Measurements from ENCODE around the gene MRPL52.
"Not testable (repeated sequence)": the region's sequence is repeated elsewhere in the genome, so short reads cannot be mapped to it uniquely, and the experiment has no call there.

The MRPL52 gene

DNA sequence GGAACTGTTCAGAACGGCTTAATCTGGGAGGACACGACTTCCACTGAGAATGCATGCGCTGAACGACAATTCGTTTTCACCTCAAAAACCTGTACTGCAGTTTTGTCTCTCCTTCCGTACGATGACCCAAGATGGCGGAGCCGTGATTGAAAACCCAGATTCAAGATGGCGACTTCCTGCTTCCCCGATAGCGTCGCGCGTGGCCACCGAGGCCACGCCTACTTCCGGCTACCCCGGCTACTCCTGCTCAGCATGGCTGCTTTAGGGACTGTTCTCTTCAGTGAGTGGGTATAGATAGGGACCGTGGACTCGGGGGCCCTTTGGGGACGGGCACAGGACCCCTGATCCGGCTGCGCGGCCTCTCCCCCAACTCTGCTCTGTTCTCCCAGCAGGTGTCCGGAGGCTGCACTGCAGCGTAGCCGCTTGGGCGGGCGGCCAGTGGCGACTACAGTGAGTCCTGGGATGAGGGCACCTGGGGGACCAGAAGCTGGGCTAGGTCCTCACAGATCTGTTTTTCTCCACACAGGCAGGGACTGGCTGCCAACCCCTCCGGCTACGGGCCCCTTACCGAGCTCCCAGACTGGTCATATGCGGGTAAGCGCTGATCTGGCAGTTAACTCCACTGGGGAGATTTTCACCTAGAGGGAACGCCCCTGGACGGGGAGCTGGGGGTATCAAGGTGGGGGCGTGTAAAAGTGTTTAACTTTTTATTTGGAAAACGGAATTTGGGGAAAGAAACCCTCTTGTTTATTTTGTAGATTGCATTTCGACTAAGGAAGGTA, at the start of gene MRPL52:
TSS of gene MRPL52 (plus strand) at position 227 of the 782 bp plus-strand sequence. CDS start at position 253, 26 bp downstream.
- DNase-seq, result peak; percentile 91 to 92

DNA sequence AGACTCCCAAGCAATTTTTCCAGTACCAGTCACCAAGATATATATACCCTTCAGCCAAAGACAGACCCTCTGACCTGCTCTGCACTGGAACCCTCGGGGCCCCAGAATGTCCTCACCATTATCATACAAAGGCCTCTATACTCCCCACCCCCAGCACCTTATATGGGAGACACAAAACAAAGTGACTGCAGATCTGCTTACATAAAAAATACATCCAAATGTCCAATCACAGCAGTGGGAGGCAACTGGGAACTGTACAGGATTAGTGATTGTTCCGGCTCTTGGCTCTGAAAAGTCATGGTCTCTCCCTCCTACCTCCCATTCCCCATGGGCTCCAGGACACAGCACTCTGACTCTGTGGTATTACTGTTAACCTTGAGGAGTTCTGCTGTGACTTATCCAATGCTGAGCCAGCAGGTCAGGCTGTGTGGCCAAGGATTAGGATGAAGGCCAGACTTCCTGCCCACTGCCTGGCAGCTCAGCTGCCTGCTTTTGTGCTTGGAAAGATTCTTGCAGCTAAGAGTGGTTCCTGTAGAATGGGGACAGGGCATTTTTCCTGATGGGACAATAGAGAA, 49.5 kb upstream of the MRPL52 start:
- no peak for DNase-seq

DNA sequence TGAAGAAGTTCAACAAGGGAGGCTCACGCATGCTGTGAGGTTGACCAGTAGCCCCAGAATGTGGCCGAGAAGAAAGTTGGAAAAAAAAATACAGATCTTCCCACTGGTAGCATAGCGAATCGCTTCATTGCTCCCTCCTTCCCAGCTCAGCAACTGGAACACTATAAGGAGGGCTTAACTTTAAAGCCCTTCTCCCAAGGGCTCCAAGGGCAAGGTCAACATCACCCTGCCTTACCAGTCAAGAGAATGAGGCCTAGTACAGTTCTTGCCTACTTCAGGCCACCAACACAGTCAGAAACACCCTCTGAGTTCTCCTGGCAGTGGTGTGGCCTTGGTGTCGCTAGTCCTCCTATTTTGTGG, 48.8 kb upstream of the MRPL52 start:
- DNase-seq, result no peak

DNA sequence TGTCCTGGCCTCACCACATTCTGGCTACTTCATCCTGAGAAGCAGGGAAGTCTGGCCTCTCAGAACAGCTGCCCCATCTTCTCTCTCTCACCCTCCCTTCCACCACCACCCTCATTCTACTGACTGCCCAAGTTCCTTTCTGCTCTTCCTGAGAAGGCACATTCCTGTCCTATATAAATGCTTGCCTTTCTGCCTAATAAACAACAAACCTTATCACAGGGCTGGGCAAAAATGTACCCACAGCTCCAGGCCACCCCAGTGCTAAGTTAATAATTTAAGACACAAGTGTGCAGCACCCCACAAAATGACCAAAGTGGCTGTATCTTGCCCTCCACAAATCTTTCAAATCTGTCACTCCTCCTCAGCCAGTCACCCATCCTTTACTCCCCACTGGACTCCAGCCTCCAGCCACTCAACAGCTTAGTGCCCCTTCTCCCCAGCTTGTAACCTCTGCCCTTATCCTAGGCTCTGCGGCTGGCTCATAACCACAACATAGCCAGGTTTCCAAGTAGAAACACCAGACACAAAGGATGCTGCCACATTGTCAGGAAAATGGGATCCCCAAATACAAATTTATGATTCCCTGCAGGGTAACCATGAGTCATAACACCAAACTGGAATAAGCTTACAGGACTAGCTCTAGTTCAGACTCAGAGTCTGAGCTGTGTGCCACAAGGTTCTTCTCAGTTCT, 48.2 kb upstream of the MRPL52 start:
- no peak for DNase-seq

DNA sequence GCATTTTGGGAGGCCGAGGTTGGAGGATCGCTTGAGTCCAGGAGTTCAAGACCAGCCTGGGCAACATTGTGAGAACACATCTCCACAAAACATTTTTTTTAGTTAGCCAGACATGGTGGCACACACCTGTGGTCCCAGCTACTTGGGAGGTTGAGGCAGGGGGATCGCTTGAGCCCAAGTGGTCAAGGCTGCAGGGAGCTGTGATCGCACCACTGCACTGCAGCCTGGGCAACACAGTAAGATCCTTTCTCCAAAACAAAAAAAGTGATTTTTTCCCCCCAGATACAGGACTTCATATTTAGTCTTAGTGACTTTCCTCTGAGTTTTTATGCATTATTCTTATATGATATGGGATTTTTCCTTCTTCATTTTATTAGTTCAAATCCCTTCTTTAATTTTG, 43.0 kb upstream of the MRPL52 start:
- DNase-seq, result no peak

DNA sequence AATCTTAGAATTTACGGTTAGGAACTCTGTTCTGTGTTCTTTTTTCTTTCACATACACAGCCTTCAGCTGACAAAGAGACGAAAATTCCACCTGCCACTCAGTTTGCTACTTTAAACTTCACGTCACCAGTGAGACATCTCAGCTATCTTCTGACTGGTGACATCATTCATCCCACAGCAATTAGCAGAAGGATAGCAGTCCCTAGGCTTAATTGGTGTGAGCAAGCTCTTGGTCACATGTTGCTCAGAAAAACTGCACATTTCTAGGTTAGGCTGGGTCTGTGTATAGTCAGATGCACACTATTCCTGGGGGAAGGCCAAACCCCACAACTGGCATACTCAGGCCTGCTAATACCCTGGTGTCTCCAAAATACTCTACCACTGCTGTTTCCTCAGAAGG, 38.4 kb upstream of the MRPL52 start:
- peak in 1 of 2 donors; percentile 12 for DNase-seq

DNA sequence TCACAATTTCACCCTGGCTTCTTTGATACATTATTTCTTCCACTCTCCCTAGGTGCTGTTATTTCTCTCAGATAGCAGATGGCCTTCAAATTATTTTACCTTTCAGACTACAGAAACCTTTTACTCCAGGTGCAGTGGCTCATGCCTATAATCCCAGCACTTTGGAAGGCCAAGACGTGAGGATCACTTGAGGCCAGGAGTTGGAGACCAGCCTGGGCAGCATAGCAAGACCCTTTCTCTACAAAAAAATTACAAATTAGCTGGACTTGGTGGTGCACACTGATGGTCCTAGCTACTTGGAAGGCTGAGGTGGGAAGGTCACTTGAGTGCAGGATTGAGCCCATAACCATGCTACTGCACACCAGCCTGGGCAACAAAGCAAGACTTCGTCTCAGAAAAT, 37.5 kb upstream of the MRPL52 start:
- DNase-seq, result no peak

DNA sequence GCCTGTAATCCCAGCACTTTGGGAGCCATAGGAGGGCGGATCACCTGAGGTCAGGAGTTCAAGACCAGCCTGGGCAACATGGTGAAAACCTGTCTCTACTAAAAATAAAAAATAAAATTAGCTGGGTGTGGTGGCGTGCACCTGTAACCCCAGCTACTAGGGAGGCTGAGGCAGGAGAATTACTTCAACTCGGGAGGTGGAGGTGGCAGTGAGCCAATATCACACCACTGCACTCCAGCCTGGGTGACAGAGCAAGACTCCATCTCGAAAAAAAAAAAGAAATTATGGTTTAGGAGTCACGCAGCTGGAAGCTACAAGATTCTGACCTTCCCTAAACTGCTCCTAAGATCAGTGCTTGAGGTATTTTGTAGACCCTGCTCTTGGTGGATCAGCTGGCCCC, 36.1 kb upstream of the MRPL52 start:
- DNase-seq, result not testable (repeated sequence)

DNA sequence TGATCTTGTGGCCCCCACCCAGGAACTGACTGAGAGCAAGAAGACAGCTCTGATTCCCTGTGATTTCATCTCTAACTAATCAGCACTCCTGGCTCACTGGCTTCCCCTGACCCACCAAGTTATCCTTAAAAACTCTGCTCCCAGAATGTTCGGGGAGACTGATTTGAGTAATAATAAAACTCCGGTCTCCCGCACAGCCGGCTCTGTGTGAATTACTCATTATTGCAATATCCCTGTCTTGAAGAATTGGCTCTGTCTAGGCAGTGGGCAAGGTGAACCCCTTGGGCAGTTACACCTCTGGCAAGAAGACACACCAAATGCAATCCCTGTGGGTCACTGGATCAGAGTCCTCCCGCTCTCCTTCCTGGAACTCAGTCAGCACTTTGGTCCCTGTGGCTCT, 35.7 kb upstream of the MRPL52 start:
- DNase-seq, result no peak

DNA sequence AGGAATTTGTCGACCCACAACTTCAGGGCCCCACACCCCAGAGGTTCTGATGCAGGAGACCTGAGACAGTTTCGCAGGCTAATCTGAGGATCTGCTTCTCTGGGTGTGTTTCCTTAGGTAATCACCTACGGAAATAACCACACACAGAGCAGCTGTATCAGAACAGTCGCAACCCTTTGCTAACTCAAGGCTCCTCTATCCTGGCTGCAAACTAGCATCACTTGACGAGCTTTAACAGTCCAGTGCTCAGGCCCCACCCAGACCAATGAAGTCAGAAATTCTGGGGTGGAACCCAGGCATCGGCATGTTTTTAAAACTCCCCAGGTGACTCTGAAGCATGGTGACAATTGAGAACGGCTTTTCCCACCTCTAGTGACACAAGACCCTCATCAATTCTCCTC, 35.1 kb upstream of the MRPL52 start:
- DNase-seq, result peak in 1 of 2 donors; percentile 42

DNA sequence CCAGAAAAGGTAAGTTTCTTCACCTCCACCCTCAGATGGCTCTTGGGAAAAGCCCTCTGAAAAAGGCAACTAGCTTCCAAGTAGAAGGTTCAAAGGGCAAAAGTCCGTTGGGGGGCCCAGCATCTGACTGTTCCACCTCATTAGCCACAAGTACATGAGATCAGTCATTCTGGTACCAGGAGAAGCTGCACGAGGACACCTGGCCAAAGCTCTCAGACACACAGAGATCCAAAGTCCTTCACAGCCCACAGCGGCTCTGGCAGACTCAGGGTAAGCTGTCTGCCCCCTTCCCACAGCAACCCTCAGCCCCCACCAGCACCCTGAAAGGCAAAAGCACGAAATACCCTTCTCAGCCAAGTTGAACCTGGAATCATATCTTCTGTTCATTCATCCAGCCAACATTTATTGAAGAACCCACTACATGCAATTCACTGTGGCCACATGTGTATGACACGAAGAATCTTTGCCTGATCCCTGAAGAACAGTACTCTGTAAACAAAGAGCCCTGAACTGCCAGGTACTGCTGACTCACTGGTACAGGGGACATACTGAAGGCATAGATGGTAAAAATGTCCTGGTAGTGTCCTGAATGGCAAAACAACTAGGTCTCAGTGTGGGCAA, 33.5 kb upstream of the MRPL52 start:
- DNase-seq, result no peak

DNA sequence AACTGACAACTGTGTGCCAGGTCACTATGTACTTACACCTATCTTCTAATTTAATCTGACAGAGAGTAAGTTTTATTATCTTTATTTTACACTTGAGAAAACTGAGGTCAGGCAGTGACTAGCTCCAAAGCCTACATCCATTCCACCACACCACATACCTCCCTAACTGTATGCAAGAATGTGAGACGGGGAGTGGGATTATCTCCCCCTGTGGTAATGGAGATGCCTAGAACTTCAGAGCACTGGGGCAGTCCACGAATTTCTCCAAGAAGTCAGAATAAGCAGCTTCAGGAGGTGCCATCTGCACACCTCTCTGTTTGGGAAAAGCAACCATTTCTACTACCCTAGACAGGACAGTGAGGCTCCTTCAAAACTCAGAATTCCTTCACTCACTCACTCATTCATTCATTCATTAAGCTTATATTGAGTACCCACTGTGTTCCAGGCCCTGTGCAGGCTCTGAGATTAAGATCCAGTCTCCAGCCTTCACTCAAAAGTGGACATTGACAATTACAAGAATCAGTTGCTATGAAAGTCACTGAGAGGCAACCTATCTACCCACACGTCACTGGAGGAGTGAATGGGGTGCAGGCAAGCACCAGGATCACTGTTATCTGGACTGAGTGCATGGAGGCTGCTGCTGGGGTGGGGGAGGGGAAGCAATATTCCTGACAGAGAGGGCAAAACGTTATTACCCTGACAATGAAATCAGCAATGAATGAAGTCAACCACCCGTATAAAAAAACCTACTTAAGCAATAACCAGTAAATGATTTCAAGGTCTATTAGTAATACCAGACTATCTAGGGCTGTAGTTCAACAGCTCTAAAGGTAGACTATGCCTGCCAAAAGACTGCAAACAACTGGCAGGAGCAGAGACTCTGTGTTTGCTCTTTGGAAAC, 32.4 kb upstream of the MRPL52 start:
- DNase-seq, result no peak

DNA sequence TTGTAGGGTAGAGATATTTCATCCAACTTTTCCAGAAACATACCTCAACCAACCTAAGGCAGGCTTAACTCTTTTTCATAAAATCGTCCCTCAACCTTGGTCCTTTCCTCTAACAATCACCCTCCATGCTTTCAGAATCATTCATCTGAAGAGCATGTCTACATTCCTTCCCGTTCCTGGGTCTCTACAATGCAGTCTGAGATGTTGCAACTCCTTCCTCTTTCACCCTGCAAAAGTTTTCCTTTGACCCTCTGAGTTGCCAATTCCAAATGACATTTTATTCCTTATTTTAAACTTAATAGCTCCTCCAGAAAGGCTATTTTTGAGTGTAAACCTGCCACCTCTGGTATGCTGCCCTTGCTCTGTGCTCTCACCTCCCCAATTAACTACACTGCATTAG, 31.2 kb upstream of the MRPL52 start:
- DNase-seq, result no peak

DNA sequence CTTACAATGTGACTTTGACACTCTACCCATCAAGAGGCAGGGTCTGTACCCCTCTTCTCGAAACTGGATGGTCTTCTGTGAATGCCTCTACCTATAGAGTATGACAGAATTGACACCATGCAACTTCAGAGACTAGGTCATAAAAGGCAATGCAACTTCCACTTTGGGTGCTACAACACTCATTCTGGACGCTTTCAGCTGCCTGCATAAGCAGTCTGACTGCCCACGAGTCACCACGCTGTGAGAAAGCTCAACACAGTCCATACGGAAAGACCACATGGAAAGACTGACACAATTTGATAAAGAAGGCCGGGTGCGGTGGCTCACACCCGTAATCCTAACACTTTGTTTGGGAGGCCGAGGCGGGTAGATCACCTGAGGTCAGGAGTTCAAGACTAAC, 29.3 kb upstream of the MRPL52 start:
- DNase-seq, result no peak

DNA sequence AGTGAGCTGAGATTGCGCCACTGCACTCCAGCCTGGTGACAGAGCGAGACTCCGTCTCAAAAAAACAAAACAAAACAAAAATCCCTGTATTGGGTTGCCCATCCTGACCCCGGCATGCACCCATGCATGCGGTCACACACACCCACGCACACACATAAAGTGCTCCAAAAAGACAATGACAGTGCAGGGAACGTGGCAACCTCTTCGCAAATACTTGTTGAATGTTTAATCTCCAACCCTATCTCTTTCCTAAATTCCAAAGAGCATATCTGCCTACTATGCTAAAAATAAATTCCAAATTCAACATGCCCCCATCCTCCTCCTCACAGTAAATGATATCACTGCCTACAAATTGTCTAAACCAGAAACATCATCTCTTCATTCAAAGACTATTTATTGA, 28.0 kb upstream of the MRPL52 start:
- DNase-seq, result no peak

DNA sequence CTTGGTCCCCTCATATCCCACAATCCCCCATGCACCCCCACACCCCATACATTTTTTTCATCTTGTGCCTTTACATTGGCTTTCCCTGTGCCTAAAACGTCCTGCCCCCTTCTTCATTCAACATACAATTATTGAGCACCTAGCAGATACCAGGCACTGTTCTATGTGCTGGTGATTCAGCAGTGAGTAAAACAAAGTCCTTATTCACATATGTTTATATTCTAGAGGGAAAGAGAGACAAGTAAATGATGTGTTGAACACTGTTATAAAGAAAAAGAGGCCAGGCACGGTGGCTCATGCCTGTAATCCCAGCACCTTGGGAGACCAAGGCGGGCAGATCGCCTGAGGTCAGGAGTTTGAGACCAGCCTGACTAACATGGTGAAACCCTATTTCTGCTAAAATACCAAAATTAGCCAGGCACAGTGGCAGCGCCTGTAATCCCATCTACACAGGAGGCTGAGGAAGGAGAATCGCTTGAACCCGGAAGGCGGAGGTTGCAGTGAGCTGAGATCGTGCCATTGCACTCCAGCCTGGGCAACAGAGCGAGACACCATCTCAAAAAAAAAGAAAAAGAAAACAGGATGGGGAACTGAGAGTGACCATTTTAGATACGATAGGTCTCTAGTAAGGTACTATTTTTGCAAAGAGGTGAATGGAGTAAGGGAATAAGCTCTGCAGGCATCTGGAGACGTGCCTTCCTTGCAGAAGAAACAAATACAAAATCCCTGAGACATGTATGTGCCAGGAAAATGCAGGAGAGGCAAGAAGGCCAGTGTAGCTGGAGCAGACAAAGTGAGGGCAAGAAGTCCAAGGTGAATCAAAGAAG, 26.6 kb upstream of the MRPL52 start:
- DNase-seq, result no peak

DNA sequence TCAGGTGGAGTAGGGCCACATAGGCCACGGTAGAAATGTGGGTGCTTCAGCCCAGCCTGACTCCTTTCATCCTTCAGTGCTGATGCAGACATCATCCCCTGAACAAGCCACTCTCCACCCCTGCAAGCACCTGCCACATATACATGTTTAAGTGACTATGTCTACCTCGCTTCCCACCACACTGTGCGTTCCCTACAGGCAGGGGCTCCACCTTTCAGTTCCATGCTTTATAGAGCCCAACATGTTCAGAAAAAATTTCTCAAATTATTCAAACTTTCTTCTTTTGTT, 26.1 kb upstream of the MRPL52 start:
- DNase-seq, result no peak

DNA sequence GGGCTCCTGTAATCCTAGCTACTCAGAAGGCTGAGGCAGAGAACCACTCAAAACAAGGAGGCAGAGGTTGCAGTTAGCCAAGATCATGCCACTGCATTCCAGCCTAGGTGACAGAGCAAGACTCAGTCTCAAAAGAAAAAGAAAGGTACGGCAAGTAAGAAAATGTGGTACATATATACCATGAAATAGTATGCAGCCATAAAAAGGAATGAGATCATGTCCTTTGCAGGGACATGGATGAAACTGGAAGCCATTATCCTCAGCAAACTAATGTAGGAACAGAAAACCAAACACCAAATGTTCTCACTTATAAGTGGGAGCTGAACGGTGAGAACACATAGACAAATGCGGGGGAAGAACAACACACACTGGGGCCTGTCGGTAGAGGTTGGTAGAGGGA, 24.5 kb upstream of the MRPL52 start:
- not testable (repeated sequence) for DNase-seq

DNA sequence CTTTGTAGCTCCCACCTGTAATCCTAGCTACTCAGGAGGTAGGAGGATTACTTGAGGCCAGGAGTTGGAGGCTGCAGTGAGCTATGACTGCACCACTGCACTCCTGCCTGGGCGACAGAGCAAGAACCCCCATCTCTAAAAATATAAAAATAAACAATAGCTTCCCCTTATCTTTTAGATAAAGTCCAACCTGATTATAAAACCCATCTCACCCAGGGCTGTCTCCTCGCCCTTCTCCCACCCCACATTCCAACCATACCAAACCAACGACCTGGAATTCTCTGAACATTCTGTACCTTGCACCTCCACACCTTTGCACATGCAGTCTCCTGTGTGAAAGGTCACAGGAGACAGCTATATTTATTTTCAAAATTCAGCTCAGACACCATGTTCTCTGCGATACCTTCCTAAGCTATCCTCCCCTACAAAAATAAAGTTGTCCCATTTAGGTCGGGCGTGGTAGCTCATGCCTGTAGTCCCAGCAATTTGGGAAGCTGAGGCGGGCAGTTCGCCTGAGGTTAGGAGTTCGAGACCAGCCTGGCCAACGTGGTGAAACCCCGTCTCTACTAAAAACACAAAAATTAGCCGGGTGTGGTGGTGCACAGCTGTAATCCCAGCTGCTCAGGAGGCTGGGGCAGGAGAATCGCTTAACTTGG, 22.1 kb upstream of the MRPL52 start:
- DNase-seq, result no peak

DNA sequence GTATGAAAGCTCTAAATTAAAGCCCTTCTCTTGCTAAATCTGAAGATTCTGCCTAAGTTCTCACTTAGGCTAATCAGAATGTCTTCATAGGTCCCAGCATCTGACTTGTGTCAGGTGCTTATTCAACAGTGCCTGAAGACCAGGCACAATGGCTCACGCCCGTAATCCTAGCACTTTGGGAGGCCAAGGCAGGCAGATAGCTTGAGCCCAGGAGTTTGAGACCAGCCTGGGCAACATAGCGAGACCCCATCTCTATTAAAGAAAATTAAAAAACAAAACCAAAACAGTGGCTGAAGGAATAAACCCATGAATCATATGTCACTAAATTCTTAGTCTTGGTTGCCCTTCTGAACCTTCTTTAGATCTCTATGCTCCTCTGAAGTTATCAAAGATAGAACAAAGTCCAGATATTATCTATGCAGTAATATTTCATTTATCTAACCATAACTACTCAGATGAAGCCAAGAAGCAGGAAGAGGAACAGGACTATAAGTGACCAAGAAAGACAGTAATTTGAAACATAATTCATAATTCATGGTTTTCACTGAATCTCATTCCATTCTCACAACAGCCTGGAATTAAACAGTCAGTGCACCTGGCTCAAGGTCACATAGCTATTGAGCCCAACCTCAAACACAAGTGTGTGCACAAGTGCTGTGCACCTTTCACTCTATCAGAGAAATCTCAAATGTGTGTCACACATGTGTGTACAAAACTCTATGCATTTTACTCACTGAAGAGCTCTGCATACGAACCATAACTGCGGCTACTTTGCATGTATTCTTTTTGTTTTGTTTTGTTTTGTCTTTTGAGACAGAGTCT, 21.1 kb upstream of the MRPL52 start:
- DNase-seq, result no peak

DNA sequence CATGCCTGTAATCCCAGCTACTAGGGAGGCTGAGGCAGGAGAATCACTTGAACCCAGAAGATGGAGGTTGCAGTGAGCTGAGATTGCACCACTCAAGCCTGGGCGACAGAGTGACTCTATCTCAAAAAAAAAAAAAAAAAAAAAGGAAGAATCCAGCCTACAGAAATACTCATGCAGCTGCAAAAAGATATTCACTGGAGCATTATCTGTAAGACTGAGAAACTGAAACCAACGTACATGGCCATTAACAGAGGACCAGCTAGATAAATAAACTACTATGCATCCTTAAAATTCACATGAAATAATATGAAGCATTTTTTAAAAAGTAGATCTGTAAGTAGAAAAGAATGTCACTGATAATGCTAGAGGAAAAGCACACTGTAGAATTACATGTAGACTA, 18.0 kb upstream of the MRPL52 start:
- no peak for DNase-seq

Data from CD4-positive, alpha-beta T cell treated with Interleukin-1 beta for 1 hour (primary cell).